Measurements from ENCODE around the gene KIF13A. TPM values are rescaled to one million over a fixed set of nuclear protein-coding genes. Genes with fewer than 3 reads are reported as not detected.
A peak's percentile ranks its signal among the peaks of the same experiment; 100 is the strongest.

The KIF13A gene
- total and polyA plus RNA-seq, 9 of the 15 experiments (the other 6 are each of a cell fraction or from before 2014, with no cell fraction given) = 3.6 to 44.3 (median 29.7) TPM

DNA sequence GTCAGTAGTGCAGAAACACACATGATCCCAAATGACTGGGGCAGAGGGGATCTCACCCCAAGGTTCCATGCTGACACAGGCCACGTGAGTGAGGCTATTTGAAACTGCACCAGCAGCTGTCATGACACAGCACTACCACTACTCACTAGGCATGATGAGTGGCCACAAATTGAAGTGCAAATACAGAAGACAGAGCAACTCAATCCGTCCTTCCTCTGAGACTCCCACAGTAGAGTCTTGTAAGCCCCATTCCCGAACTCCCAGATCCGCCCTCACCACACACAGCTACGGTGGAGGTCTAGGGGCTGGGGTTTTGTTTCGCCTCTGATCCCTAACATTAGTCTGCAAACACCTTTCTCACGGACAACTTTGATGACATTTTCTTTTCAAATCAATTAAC, 167.4 kb downstream of the KIF13A start (continued):
- TF ChIP-seq, protein P1, sequence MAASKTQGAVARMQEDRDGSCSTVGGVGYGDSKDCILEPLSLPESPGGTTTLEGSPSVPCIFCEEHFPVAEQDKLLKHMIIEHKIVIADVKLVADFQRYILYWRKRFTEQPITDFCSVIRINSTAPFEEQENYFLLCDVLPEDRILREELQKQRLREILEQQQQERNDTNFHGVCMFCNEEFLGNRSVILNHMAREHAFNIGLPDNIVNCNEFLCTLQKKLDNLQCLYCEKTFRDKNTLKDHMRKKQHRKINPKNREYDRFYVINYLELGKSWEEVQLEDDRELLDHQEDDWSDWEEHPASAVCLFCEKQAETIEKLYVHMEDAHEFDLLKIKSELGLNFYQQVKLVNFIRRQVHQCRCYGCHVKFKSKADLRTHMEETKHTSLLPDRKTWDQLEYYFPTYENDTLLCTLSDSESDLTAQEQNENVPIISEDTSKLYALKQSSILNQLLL (CRISPR knock-in tag; IDR thresholded peaks at IDR 0.05; ENCODE audit: borderline replicate concordance) = no peak
- TF ChIP-seq NCOR1 (IDR thresholded peaks at IDR 0.05) (peak; percentile 13; the same call in 1 of the 2 replicates), HLTF (IDR thresholded peaks at IDR 0.05) (peak; percentile 51; the same call in 1 of the 2 replicates), FOXA3 (CRISPR knock-in tag; conservative IDR thresholded peaks at IDR 0.05 in 1 of 2, IDR thresholded peaks at IDR 0.05 in 1 of 2) (peak in 1 of 2 experiments; percentile 87; a peak in 2 of 4 replicates), RFX1 (IDR thresholded peaks at IDR 0.05) (no peak), CCNT2 (IDR thresholded peaks at IDR 0.05; ENCODE audit: borderline replicate concordance, extremely low read depth, insufficient read length, low read depth, low read length) (no peak), RBM15 (IDR thresholded peaks at IDR 0.05; ENCODE audit: insufficient read depth, low read length) (no peak), MYBL2 (IDR thresholded peaks at IDR 0.05; ENCODE audit: low read depth) (peak; percentile 88), MYBL2 (CRISPR knock-in tag; IDR thresholded peaks at IDR 0.05; ENCODE audit: borderline replicate concordance) (no peak), ZNF384 (IDR thresholded peaks at IDR 0.05; ENCODE audit: low read depth, low read length) (no peak), BMI1 (IDR thresholded peaks at IDR 0.05; ENCODE audit: low read length) (no peak), RBM34 (IDR thresholded peaks at IDR 0.05; ENCODE audit: borderline replicate concordance, insufficient read depth, low read length) (no peak), RAD21 (CRISPR knock-in tag; conservative IDR thresholded peaks at IDR 0.05 in 1 of 2, IDR thresholded peaks at IDR 0.05 in 1 of 2) (peak; percentile 25 to 56), BACH1 (tag; IDR thresholded peaks at IDR 0.05) (peak; percentile 99), TCF7L2 (IDR thresholded peaks at IDR 0.05; ENCODE audit: low read depth, low read length) (no peak)
- TF ChIP-seq, protein P2, sequence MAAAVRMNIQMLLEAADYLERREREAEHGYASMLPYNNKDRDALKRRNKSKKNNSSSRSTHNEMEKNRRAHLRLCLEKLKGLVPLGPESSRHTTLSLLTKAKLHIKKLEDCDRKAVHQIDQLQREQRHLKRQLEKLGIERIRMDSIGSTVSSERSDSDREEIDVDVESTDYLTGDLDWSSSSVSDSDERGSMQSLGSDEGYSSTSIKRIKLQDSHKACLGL (CRISPR knock-in tag; IDR thresholded peaks at IDR 0.05; ENCODE audit: borderline replicate concordance, poor library complexity, severe bottlenecking) = peak; percentile 84
- TF ChIP-seq, protein P3, sequence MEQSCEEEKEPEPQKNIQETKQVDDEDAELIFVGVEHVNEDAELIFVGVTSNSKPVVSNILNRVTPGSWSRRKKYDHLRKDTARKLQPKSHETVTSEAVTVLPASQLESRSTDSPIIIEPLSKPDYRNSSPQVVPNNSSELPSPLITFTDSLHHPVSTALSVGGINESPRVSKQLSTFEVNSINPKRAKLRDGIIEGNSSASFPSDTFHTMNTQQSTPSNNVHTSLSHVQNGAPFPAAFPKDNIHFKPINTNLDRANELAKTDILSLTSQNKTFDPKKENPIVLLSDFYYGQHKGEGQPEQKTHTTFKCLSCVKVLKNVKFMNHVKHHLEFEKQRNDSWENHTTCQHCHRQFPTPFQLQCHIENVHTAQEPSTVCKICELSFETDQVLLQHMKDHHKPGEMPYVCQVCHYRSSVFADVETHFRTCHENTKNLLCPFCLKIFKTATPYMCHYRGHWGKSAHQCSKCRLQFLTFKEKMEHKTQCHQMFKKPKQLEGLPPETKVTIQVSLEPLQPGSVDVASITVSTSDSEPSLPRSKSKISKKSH (CRISPR knock-in tag; IDR thresholded peaks at IDR 0.05) = no peak
- TF ChIP-seq, protein P4, sequence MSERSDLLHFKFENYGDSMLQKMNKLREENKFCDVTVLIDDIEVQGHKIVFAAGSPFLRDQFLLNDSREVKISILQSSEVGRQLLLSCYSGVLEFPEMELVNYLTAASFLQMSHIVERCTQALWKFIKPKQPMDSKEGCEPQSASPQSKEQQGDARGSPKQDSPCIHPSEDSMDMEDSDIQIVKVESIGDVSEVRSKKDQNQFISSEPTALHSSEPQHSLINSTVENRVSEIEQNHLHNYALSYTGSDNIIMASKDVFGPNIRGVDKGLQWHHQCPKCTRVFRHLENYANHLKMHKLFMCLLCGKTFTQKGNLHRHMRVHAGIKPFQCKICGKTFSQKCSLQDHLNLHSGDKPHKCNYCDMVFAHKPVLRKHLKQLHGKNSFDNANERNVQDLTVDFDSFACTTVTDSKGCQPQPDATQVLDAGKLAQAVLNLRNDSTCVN (CRISPR knock-in tag; IDR thresholded peaks at IDR 0.05) = no peak
- TF ChIP-seq, protein P5, sequence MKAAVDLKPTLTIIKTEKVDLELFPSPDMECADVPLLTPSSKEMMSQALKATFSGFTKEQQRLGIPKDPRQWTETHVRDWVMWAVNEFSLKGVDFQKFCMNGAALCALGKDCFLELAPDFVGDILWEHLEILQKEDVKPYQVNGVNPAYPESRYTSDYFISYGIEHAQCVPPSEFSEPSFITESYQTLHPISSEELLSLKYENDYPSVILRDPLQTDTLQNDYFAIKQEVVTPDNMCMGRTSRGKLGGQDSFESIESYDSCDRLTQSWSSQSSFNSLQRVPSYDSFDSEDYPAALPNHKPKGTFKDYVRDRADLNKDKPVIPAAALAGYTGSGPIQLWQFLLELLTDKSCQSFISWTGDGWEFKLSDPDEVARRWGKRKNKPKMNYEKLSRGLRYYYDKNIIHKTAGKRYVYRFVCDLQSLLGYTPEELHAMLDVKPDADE (conservative IDR thresholded peaks at IDR 0.05; ENCODE audit: control insufficient read depth, low read depth, low read length) = peak; percentile 82
- TF ChIP-seq, protein P6, sequence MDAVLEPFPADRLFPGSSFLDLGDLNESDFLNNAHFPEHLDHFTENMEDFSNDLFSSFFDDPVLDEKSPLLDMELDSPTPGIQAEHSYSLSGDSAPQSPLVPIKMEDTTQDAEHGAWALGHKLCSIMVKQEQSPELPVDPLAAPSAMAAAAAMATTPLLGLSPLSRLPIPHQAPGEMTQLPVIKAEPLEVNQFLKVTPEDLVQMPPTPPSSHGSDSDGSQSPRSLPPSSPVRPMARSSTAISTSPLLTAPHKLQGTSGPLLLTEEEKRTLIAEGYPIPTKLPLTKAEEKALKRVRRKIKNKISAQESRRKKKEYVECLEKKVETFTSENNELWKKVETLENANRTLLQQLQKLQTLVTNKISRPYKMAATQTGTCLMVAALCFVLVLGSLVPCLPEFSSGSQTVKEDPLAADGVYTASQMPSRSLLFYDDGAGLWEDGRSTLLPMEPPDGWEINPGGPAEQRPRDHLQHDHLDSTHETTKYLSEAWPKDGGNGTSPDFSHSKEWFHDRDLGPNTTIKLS (IDR thresholded peaks at IDR 0.05; ENCODE audit: borderline replicate concordance, low read depth) = peak; percentile 63; the same call in 1 of the 2 replicates
